GM12872 (cell line): ENCODE data around the gene WDR64.

ENCODE experiments used
- CTCF ChIP-seq: IDR thresholded peaks from 3 replicates; pipeline ENCODE4 v1.5.1; 2011; ENCODE audit warnings: low read depth, mild to moderate bottlenecking, low read length, moderate library complexity; ENCODE audit not compliant: insufficient read depth

WDR64 gene

GRCh38 chr1:241742084-241742483 is 90.0 kb downstream of the WDR64 start:
- TF ChIP-seq CTCF: no peak

- TF ChIP-seq CTCF: no peak
These were observed 92.5 kb downstream of the WDR64 start for GRCh38 chr1:241744591-241744990.

GRCh38 chr1:241747992-241748391 is 95.9 kb downstream of the WDR64 start:
- TF ChIP-seq CTCF: no peak

- TF ChIP-seq CTCF: no peak
These were observed 97.2 kb downstream of the WDR64 start for GRCh38 chr1:241749041-241749944.

GRCh38 chr1:241749945-241750695 is 98.0 kb downstream of the WDR64 start:
- TF ChIP-seq CTCF: no peak

- TF ChIP-seq CTCF: no peak
These were observed 99.4 kb downstream of the WDR64 start for GRCh38 chr1:241751524-241751923.

- no peak for TF ChIP-seq CTCF
These were observed 110.7 kb downstream of the WDR64 start for GRCh38 chr1:241762713-241763339.
